Activated naive CD8-positive, alpha-beta T cell treated with anti-CD3 and anti-CD28 coated beads for 36 hours (primary cell): Measurements from ENCODE around the gene DNAJB6. TPM values are rescaled to one million over a fixed set of nuclear protein-coding genes. Genes with fewer than 3 reads are reported as not detected.

Source experiments
- DNase-seq: peaks from one replicate; pipeline ENCODE4 v3.0.0; 2021
- H3K27ac Mint-ChIP-seq: one replicate; pipeline ENCODE4 v1.8.0; 2022; ENCODE audit warnings: mild to moderate bottlenecking, moderate library complexity, mixed read lengths
- H3K27me3 Mint-ChIP-seq: one replicate; pipeline ENCODE4 v1.8.0; 2022; ENCODE audit warnings: mild to moderate bottlenecking, mixed read lengths
- H3K36me3 Mint-ChIP-seq: one replicate; pipeline ENCODE4 v1.8.0; 2021; ENCODE audit warnings: mild to moderate bottlenecking, mixed read lengths
- H3K4me1 Mint-ChIP-seq: one replicate; pipeline ENCODE4 v1.8.0; 2021; ENCODE audit warnings: mixed read lengths
- H3K4me3 Mint-ChIP-seq: one replicate; pipeline ENCODE4 v1.8.0; 2022; ENCODE audit warnings: mild to moderate bottlenecking, moderate library complexity, mixed read lengths
- H3K9me3 Mint-ChIP-seq: one replicate; pipeline ENCODE4 v1.8.0; 2022; ENCODE audit warnings: mixed read lengths
- total RNA-seq, 2 experiments: library from RNA; stranded (reverse); gene quantifications; one replicate each; pipeline ENCODE4 v1.2.3, GENCODE V29; 2021

Gene DNAJB6
- total RNA-seq, 2 experiments from 2014 or later, result 77.5 to 78.0 TPM

- Mint-ChIP-seq H3K4me1 (no peaks in the 10 kb centered on the region), H3K36me3 (peaks cover 6% of the 10 kb centered on the region), H3K9me3 (no peaks in the 10 kb centered on the region), H3K27ac (no peak overlapping the region), H3K4me3 (no peak overlapping the region), H3K27me3 (no peaks in the 10 kb centered on the region)
- no peak for DNase-seq
Observed at GRCh38 chr7:157412491-157413180, 75.8 kb downstream of the DNAJB6 start.

- no peak for DNase-seq
- H3K4me1 Mint-ChIP-seq, result no peaks in the 10 kb centered on the region
- no peak overlapping the region for H3K4me3 Mint-ChIP-seq
- H3K36me3 Mint-ChIP-seq, result peaks cover 6% of the 10 kb centered on the region
- no peaks in the 10 kb centered on the region for H3K27me3 Mint-ChIP-seq
- no peaks in the 10 kb centered on the region for H3K9me3 Mint-ChIP-seq
- no peak overlapping the region for H3K27ac Mint-ChIP-seq
Observed at GRCh38 chr7:157413881-157414701, 77.3 kb downstream of the DNAJB6 start.

GRCh38 chr7:157414702-157415096 is 77.9 kb downstream of the DNAJB6 start:
- no peaks in the 10 kb centered on the region for H3K27me3 Mint-ChIP-seq
- no peak overlapping the region for H3K4me3 Mint-ChIP-seq
- peaks cover 6% of the 10 kb centered on the region for H3K36me3 Mint-ChIP-seq
- DNase-seq, result no peak
- H3K9me3 Mint-ChIP-seq, result no peaks in the 10 kb centered on the region
- H3K4me1 Mint-ChIP-seq, result no peaks in the 10 kb centered on the region
- no peak overlapping the region for H3K27ac Mint-ChIP-seq

DNA sequence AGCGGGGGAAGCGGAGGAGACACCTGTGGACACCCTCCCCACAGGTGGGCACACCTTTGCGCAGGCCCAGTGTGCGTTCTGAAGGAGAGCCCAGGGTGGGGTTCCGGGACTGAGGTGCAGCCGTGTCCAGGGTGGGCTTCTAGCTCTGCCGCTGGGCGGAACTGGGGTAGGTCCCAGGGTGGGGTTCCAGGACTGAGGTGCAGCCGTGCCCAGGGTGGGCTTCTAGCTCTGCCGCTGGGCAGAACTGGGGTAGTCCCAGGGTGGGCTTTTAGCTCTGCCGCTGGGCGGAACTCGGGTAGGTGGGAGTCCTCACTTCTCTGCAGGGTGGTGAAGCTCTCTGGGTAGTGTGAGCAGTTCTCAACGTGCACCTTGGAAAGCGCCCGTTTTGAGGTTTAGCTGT is 78.7 kb downstream of the DNAJB6 start:
- no peak for DNase-seq
- Mint-ChIP-seq H3K4me1 (no peaks in the 10 kb centered on the region), H3K4me3 (no peak overlapping the region), H3K27ac (no peak overlapping the region), H3K9me3 (no peaks in the 10 kb centered on the region), H3K36me3 (peaks cover 6% of the 10 kb centered on the region), H3K27me3 (no peaks in the 10 kb centered on the region)

DNA sequence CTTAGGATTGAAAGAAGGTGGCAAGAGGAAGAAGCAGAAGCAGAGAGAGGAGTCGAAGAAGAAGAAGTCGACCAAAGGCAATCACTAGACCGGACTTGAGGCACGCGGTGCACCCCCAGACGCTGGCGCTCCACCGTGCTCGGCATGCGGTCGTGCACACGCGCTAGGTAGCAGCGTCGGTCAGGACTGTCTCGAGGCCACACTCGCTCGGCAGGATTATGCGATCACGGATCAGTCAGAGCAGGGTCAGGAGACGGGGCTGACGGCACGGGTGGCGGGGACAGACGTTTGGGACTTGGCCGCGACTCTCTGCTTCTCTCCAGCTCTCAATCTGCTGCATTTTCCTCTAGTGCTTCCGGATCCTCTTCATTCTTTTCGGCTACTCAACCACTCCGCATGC is 79.2 kb downstream of the DNAJB6 start:
- Mint-ChIP-seq H3K36me3 (peaks cover 6% of the 10 kb centered on the region), H3K27me3 (no peaks in the 10 kb centered on the region), H3K4me3 (no peak overlapping the region), H3K9me3 (no peaks in the 10 kb centered on the region), H3K4me1 (no peaks in the 10 kb centered on the region), H3K27ac (no peak overlapping the region)
- DNase-seq, result no peak

- H3K27me3 Mint-ChIP-seq, result no peaks in the 10 kb centered on the region
- H3K9me3 Mint-ChIP-seq, result no peaks in the 10 kb centered on the region
- no peak overlapping the region for H3K27ac Mint-ChIP-seq
- no peak overlapping the region for H3K4me3 Mint-ChIP-seq
- DNase-seq, result no peak
- no peaks in the 10 kb centered on the region for H3K4me1 Mint-ChIP-seq
- H3K36me3 Mint-ChIP-seq, result peaks cover 6% of the 10 kb centered on the region
Observed at GRCh38 chr7:157418204-157419034, 81.6 kb downstream of the DNAJB6 start.

- H3K27me3 Mint-ChIP-seq, result no peaks in the 10 kb centered on the region
- DNase-seq, result no peak
- no peaks in the 10 kb centered on the region for H3K9me3 Mint-ChIP-seq
- no peak overlapping the region for H3K27ac Mint-ChIP-seq
- no peaks in the 10 kb centered on the region for H3K4me1 Mint-ChIP-seq
- no peak overlapping the region for H3K4me3 Mint-ChIP-seq
- peaks cover 6% of the 10 kb centered on the region for H3K36me3 Mint-ChIP-seq
Observed at GRCh38 chr7:157419035-157419293, 82.2 kb downstream of the DNAJB6 start.

DNA sequence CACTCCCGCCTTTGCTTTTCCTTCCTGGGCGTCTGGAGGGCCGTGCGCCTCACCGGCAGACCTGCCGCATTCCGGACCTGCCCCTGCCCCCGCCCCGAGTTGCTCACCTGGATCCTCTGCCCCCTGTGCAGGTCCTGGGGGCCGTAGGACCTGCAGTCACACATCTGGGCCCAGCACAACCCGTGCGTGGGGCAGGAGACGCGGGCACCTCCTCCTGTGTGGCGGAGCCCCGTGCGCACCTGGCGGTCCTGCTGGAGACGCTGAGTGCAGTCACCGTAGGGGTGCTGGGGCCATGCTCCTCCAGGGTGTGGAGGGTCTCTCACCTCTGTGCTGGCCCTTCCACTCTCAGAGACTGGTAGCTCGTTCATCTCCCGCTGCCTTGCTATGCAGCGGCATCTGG is 85.5 kb downstream of the DNAJB6 start:
- no peaks in the 10 kb centered on the region for H3K4me1 Mint-ChIP-seq
- no peaks in the 10 kb centered on the region for H3K9me3 Mint-ChIP-seq
- H3K4me3 Mint-ChIP-seq, result no peak overlapping the region

GRCh38 chr7:157423348-157423747 is 86.5 kb downstream of the DNAJB6 start:
- H3K27ac Mint-ChIP-seq, result no peak overlapping the region

More for the DNA sequence above, 85.5 kb downstream of the DNAJB6 start:
- no peaks in the 10 kb centered on the region for H3K36me3 Mint-ChIP-seq
- H3K27me3 Mint-ChIP-seq, result no peaks in the 10 kb centered on the region
- no peak for DNase-seq
- no peak overlapping the region for H3K27ac Mint-ChIP-seq

GRCh38 chr7:157423886-157424565 is 87.2 kb downstream of the DNAJB6 start:
- H3K36me3 Mint-ChIP-seq, result no peaks in the 10 kb centered on the region
- DNase-seq, result no peak
- H3K4me1 Mint-ChIP-seq, result no peaks in the 10 kb centered on the region
- H3K4me3 Mint-ChIP-seq, result no peak overlapping the region
- H3K27ac Mint-ChIP-seq, result no peak overlapping the region
- H3K9me3 Mint-ChIP-seq, result no peaks in the 10 kb centered on the region
- H3K27me3 Mint-ChIP-seq, result no peaks in the 10 kb centered on the region

More at GRCh38 chr7:157423348-157423747, 86.5 kb downstream of the DNAJB6 start:
- Mint-ChIP-seq H3K27me3 (no peaks in the 10 kb centered on the region), H3K4me3 (no peak overlapping the region), H3K4me1 (no peaks in the 10 kb centered on the region), H3K36me3 (no peaks in the 10 kb centered on the region), H3K9me3 (no peaks in the 10 kb centered on the region)
- DNase-seq, result no peak

- no peaks in the 10 kb centered on the region for H3K36me3 Mint-ChIP-seq
- H3K27me3 Mint-ChIP-seq, result no peaks in the 10 kb centered on the region
- no peaks in the 10 kb centered on the region for H3K9me3 Mint-ChIP-seq
- H3K4me1 Mint-ChIP-seq, result no peaks in the 10 kb centered on the region
- DNase-seq, result no peak
- no peak overlapping the region for H3K27ac Mint-ChIP-seq
- H3K4me3 Mint-ChIP-seq, result no peak overlapping the region
Observed at GRCh38 chr7:157425137-157425731, 88.4 kb downstream of the DNAJB6 start.

- Mint-ChIP-seq H3K9me3 (no peaks in the 10 kb centered on the region), H3K27ac (no peak overlapping the region), H3K27me3 (no peaks in the 10 kb centered on the region), H3K4me1 (no peaks in the 10 kb centered on the region), H3K36me3 (no peaks in the 10 kb centered on the region), H3K4me3 (no peak overlapping the region)
- DNase-seq, result no peak
Observed at GRCh38 chr7:157425761-157426160, 89.0 kb downstream of the DNAJB6 start.

DNA sequence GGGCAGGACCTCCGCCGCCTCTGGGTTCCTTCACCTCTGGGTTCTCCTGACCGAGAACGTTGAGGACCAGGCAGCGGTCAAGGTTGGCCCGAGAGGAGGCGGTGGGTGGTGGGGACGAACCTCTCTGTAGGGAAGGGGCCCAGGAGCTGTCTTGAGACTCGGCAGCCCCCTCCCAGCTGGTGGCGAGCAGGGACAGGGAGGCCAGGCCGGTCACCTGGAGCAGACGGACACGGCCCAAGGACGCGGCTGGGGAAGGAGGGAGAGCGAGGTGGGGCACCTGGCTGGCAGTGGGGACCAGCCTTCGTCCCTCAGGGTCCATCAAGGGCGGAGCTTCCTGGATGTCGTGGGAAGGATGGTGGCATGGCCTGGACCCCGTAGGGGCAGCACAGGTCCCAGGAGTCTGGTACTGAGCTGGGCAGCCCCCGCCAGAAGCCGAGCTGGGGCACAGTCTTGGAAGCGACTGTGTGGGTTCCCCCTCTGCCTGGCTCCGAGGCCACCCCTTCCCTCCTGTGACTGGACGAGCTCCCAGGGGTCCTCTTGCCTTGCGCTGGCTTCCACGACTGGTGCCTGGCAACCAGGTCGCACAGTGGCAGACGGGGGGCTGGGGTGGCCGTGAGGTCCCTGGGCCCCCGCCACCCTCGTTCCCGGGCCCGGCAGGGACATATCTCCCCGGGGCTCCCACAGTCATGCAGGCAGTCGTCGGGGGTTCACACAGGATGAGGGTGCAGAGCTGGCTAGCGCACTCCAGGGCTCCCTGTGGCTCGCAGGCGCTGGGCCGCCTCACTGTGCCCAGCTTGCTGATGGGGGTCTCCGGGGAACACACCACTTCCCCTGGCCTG is 89.9 kb downstream of the DNAJB6 start:
- no peaks in the 10 kb centered on the region for H3K36me3 Mint-ChIP-seq
- no peaks in the 10 kb centered on the region for H3K27me3 Mint-ChIP-seq
- no peaks in the 10 kb centered on the region for H3K9me3 Mint-ChIP-seq
- no peak overlapping the region for H3K27ac Mint-ChIP-seq
- no peak for DNase-seq
- H3K4me1 Mint-ChIP-seq, result no peaks in the 10 kb centered on the region
- no peak overlapping the region for H3K4me3 Mint-ChIP-seq
